OCI-LY3 (cell line): Measurements from ENCODE around the gene QSOX2.

Experiments used
- H2AFZ ChIP-seq: fragments of 200-600, 300-600 bp; shearing (Covaris generic); 2 replicates; pipeline ENCODE4 v1.6.0; 2014; ENCODE audit warnings: antibody characterized with exemption, low read depth, low read length
- H3K27ac ChIP-seq: fragments of 200-600, 300-600 bp; sonication (generic); 2 replicates; pipeline ENCODE4 v1.5.1; 2014; ENCODE audit warnings: mild to moderate bottlenecking, low read length, moderate library complexity, mixed read lengths
- H3K27me3 ChIP-seq: fragments of 200-600, 300-600 bp; sonication (generic); 2 replicates; pipeline ENCODE4 v1.6.1; 2014; ENCODE audit warnings: low read depth, low read length, mixed read lengths
- H3K36me3 ChIP-seq: fragments of 200-600, 300-600 bp; sonication (generic); replicated peaks from 2 replicates; pipeline ENCODE3; 2014; ENCODE audit warnings: low read depth, low read length, mixed read lengths
- H3K4me1 ChIP-seq: fragments of 300-600, 200-600 bp; sonication (generic); 2 replicates; pipeline ENCODE4 v1.6.1; 2014; ENCODE audit warnings: low read length, mixed read lengths
- H3K4me2 ChIP-seq: fragments of 200-600, 300-600 bp; sonication (generic); 2 replicates; pipeline ENCODE4 v1.6.1; 2014; ENCODE audit warnings: low read length, mixed read lengths
- H3K4me3 ChIP-seq: fragments of 300-600, 200-600 bp; sonication (generic); 2 replicates; pipeline ENCODE4 v1.5.1; 2014; ENCODE audit warnings: antibody characterized with exemption, mild to moderate bottlenecking, low read length, moderate library complexity
- H3K79me2 ChIP-seq: fragments of 300-600, 200-600 bp; shearing (Covaris generic); 2 replicates; pipeline ENCODE4 v1.6.1; 2014; ENCODE audit warnings: mild to moderate bottlenecking, low read length, mixed read lengths
- H3K9ac ChIP-seq: fragments of 300-600, 200-600 bp; shearing (Covaris generic); 2 replicates; pipeline ENCODE4 v1.6.0; 2014; ENCODE audit warnings: mild to moderate bottlenecking, low read length, moderate library complexity
- H3K9me3 ChIP-seq: fragments of 200-600, 300-600 bp; shearing (Covaris generic); 2 replicates; pipeline ENCODE4 v1.6.1; 2014; ENCODE audit warnings: low read length, mixed read lengths; ENCODE audit not compliant: insufficient read depth
- H4K20me1 ChIP-seq: fragments of 200-600, 300-600 bp; sonication (generic); 2 replicates; pipeline ENCODE4 v1.6.1; 2016; ENCODE audit warnings: low read length, mixed read lengths; ENCODE audit not compliant: insufficient read depth
- CTCF ChIP-seq: fragments of 200-600, 300-600 bp; sonication (generic); IDR thresholded peaks from 2 replicates; pipeline ENCODE4 v1.5.1; 2014; ENCODE audit warnings: antibody characterized with exemption, low read length, low read depth
- EZH2phosphoT487 ChIP-seq: fragments of 200-600 bp; shearing (Covaris generic); IDR thresholded peaks from 2 replicates; pipeline ENCODE4 v1.6.1; 2018; ENCODE audit warnings: antibody characterized with exemption, mixed run types, low read depth

QSOX2 gene

GRCh38 chr9:136213733-136214132, 31.9 kb downstream of the QSOX2 start:
- Histone ChIP-seq H3K36me3 (peaks cover 42% of the 10 kb centered on the region), H3K4me3 (no peak overlapping the region), H3K4me1 (no peaks in the 10 kb centered on the region), H3K4me2 (no peak overlapping the region), H3K9me3 (no peaks in the 10 kb centered on the region), H3K9ac (no peak overlapping the region), H3K27ac (no peak overlapping the region), H3K79me2 (no peaks in the 10 kb centered on the region), H4K20me1 (no peaks in the 10 kb centered on the region), H3K27me3 (no peaks in the 10 kb centered on the region), H2AFZ (no peak overlapping the region)
- no peak for TF ChIP-seq CTCF
- no peak for TF ChIP-seq EZH2phosphoT487

GRCh38 chr9:136212345-136212950, 33.2 kb downstream of the QSOX2 start:
- Histone ChIP-seq H3K4me1 (no peaks in the 10 kb centered on the region), H4K20me1 (0 out of 2 replicates have a peak, but pooled peaks cover 3% of the 10 kb centered on the region), H3K4me2 (no peak overlapping the region), H3K27ac (no peak overlapping the region), H3K4me3 (no peak overlapping the region), H3K79me2 (no peaks in the 10 kb centered on the region), H2AFZ (no peak overlapping the region), H3K9me3 (no peaks in the 10 kb centered on the region), H3K36me3 (peaks cover 39% of the 10 kb centered on the region), H3K9ac (no peak overlapping the region), H3K27me3 (no peaks in the 10 kb centered on the region)
- TF ChIP-seq EZH2phosphoT487 (no peak), CTCF (no peak)

GRCh38 chr9:136211441-136212344, 33.9 kb downstream of the QSOX2 start:
- no peak overlapping the region for H3K4me2 ChIP-seq
- no peak overlapping the region for H3K27ac ChIP-seq
- no peak overlapping the region for H2AFZ ChIP-seq
- H3K79me2 ChIP-seq: no peaks in the 10 kb centered on the region
- H3K9me3 ChIP-seq: no peaks in the 10 kb centered on the region
- no peak overlapping the region for H3K4me3 ChIP-seq
- no peaks in the 10 kb centered on the region for H3K4me1 ChIP-seq
- H3K36me3 ChIP-seq: peaks cover 39% of the 10 kb centered on the region
- H3K27me3 ChIP-seq: no peaks in the 10 kb centered on the region
- H3K9ac ChIP-seq: no peak overlapping the region
- 0 out of 2 replicates have a peak, but pooled peaks cover 7% of the 10 kb centered on the region for H4K20me1 ChIP-seq
- TF ChIP-seq EZH2phosphoT487 (no peak), CTCF (no peak)

GRCh38 chr9:136211006-136211405, 34.6 kb downstream of the QSOX2 start:
- TF ChIP-seq CTCF (no peak), EZH2phosphoT487 (no peak)
- no peaks in the 10 kb centered on the region for H3K4me1 ChIP-seq
- no peak overlapping the region for H3K27ac ChIP-seq
- no peak overlapping the region for H2AFZ ChIP-seq
- no peak overlapping the region for H3K4me2 ChIP-seq
- peaks cover 34% of the 10 kb centered on the region for H3K36me3 ChIP-seq
- no peaks in the 10 kb centered on the region for H3K79me2 ChIP-seq
- H4K20me1 ChIP-seq: 0 out of 2 replicates have a peak, but pooled peaks cover 7% of the 10 kb centered on the region
- no peaks in the 10 kb centered on the region for H3K9me3 ChIP-seq
- no peak overlapping the region for H3K9ac ChIP-seq
- H3K27me3 ChIP-seq: no peaks in the 10 kb centered on the region
- H3K4me3 ChIP-seq: no peak overlapping the region
